Measurements from ENCODE around the gene ZHX3.

DNA sequence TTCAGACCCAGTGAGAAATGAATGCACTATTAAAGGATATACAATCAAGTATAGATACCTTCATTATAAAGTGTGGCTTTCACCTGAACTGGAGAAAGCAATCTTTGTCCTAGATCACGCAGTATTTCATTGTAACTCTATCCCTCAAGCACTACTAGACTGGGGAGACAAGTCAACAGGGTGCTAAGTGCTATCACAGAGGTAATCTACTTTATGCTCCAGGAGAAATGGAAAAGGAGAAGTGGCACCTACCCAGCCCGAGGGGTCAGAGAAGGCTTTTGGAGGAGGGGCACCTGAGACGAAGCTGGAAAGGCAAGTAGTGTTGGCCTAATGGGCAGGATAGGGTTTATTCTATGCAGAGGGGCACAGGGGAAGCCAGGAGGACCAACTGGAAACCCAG is 17.1 kb downstream of the ZHX3 start:
- TF ChIP-seq, protein P1, sequence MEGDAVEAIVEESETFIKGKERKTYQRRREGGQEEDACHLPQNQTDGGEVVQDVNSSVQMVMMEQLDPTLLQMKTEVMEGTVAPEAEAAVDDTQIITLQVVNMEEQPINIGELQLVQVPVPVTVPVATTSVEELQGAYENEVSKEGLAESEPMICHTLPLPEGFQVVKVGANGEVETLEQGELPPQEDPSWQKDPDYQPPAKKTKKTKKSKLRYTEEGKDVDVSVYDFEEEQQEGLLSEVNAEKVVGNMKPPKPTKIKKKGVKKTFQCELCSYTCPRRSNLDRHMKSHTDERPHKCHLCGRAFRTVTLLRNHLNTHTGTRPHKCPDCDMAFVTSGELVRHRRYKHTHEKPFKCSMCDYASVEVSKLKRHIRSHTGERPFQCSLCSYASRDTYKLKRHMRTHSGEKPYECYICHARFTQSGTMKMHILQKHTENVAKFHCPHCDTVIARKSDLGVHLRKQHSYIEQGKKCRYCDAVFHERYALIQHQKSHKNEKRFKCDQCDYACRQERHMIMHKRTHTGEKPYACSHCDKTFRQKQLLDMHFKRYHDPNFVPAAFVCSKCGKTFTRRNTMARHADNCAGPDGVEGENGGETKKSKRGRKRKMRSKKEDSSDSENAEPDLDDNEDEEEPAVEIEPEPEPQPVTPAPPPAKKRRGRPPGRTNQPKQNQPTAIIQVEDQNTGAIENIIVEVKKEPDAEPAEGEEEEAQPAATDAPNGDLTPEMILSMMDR (conservative IDR thresholded peaks at IDR 0.05) = no peak
- no peak for TF ChIP-seq EZH2 (IDR thresholded peaks at IDR 0.05; ENCODE audit: low read depth)

Measured in PC-9 (cell line).